Measurements from ENCODE around the gene TRIM45. TPM values are rescaled to one million over a fixed set of nuclear protein-coding genes. Genes with fewer than 3 reads are reported as not detected.
"Not testable (repeated sequence)": the region's sequence is repeated elsewhere in the genome, so short reads cannot be mapped to it uniquely, and the experiment has no call there.

TRIM45 gene
- total RNA-seq, 1 donor from 2014 or later = 8.9 TPM

GRCh38 chr1:117112047-117112717 lies 9.4 kb downstream of the TRIM45 start:
- DNase-seq (ENCODE audit: low spot score) = no peak
- intact Hi-C loops (cut with DNase I) = no loop called here

- DNase-seq (ENCODE audit: low spot score) = no peak
- intact Hi-C loops (cut with DNase I) = no loop called here
These were observed 10.8 kb downstream of the TRIM45 start for GRCh38 chr1:117110774-117111173.

GRCh38 chr1:117107364-117107763 lies 14.2 kb downstream of the TRIM45 start:
- no peak for DNase-seq (ENCODE audit: low spot score)
- intact Hi-C loops (cut with DNase I) = no loop called here

- no peak for DNase-seq (ENCODE audit: low spot score)
- intact Hi-C loops (cut with DNase I) = no loop called here
These were observed 15.1 kb downstream of the TRIM45 start for GRCh38 chr1:117106478-117106877.

GRCh38 chr1:117105722-117106121 lies 15.8 kb downstream of the TRIM45 start:
- no peak for DNase-seq (ENCODE audit: low spot score)
- intact Hi-C loops (cut with DNase I) = no loop called here

GRCh38 chr1:117104986-117105385 lies 16.6 kb downstream of the TRIM45 start:
- no peak for DNase-seq (ENCODE audit: low spot score)
- intact Hi-C loops (cut with DNase I) = no loop called here

- intact Hi-C loops (cut with DNase I); DNase-seq (ENCODE audit: low spot score): not testable (repeated sequence)
These were observed 19.7 kb downstream of the TRIM45 start for GRCh38 chr1:117101858-117102257.

- intact Hi-C loops (cut with DNase I) = no loop called here
- no peak for DNase-seq (ENCODE audit: low spot score)
These were observed 20.2 kb downstream of the TRIM45 start for GRCh38 chr1:117101334-117101733.

GRCh38 chr1:117098287-117098890 lies 23.2 kb downstream of the TRIM45 start:
- no peak for DNase-seq (ENCODE audit: low spot score)
- intact Hi-C loops (cut with DNase I) = no loop called here

GRCh38 chr1:117097443-117097842 lies 24.1 kb downstream of the TRIM45 start:
- DNase-seq (ENCODE audit: low spot score) = no peak
- intact Hi-C loops (cut with DNase I) = no loop called here

- no peak for DNase-seq (ENCODE audit: low spot score)
- intact Hi-C loops (cut with DNase I) = no loop called here
These were observed 24.6 kb downstream of the TRIM45 start for GRCh38 chr1:117096951-117097408.

- intact Hi-C loops (cut with DNase I) = no loop called here
- DNase-seq (ENCODE audit: low spot score) = no peak
These were observed 26.5 kb downstream of the TRIM45 start for GRCh38 chr1:117094841-117095604.

- no peak for DNase-seq (ENCODE audit: low spot score)
- intact Hi-C loops (cut with DNase I) = no loop called here
These were observed 27.5 kb downstream of the TRIM45 start for GRCh38 chr1:117093870-117094621.

GRCh38 chr1:117093091-117093534 lies 28.4 kb downstream of the TRIM45 start:
- intact Hi-C loops (cut with DNase I) = no loop called here

GRCh38 chr1:117092594-117092993 lies 29.0 kb downstream of the TRIM45 start:
- intact Hi-C loops (cut with DNase I) = no loop called here
- no peak for DNase-seq (ENCODE audit: low spot score)

More at GRCh38 chr1:117093091-117093534, 28.4 kb downstream of the TRIM45 start:
- no peak for DNase-seq (ENCODE audit: low spot score)

- no peak for DNase-seq (ENCODE audit: low spot score)
- intact Hi-C loops (cut with DNase I) = no loop called here
These were observed 31.6 kb downstream of the TRIM45 start for GRCh38 chr1:117089996-117090395.

GRCh38 chr1:117087686-117088085 lies 33.9 kb downstream of the TRIM45 start:
- DNase-seq (ENCODE audit: low spot score) = no peak
- intact Hi-C loops (cut with DNase I) = no loop called here

- intact Hi-C loops (cut with DNase I) = no loop called here
- DNase-seq (ENCODE audit: low spot score) = no peak
These were observed 37.3 kb downstream of the TRIM45 start for GRCh38 chr1:117084231-117084630.

- intact Hi-C loops (cut with DNase I) = no loop called here
- no peak for DNase-seq (ENCODE audit: low spot score)
These were observed 41.8 kb downstream of the TRIM45 start for GRCh38 chr1:117079737-117080136.

- intact Hi-C loops (cut with DNase I) = no loop called here
- no peak for DNase-seq (ENCODE audit: low spot score)
These were observed 44.3 kb downstream of the TRIM45 start for GRCh38 chr1:117077267-117077666.

Data from cardiac septum (tissue), 1 donor.